GM21825 (cell line): ENCODE data around the gene CKB.

Source experiments
- ATAC-seq: cut with Tn5 transposase; IDR thresholded peaks from one replicate; pipeline ENCODE4 v1.9.1; 2021; ENCODE audit warnings: mild to moderate bottlenecking, moderate library complexity; ENCODE audit not compliant: unreplicated experiment

The CKB gene

GRCh38 chr14:103522649-103523574 is at the start of gene CKB:
TSS of gene CKB (minus strand) at chr14:103522830. CDS start at chr14:103522493, 337 bp downstream.
- no peak for ATAC-seq

DNA sequence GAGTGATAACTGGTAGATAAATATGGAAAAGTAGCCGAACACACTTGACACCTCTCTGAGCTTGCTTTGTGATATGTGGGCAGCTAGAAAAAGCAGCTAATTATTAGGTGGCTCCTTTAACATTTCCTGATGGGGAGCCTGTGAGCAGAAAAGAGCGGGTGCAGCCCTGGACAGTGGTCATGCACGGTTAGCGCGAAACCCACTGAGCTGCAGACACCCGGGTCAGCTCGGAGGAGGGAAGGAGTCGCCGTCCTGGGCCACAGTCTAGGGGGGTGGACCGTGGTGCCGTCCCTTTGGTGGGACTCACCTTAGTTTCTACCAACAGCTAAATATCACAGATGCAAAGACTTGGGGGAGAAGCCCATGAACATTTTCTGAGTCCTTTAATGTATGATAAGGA is 46.8 kb upstream of the CKB start:
- no peak for ATAC-seq

GRCh38 chr14:103568952-103569351 is 46.3 kb upstream of the CKB start:
- ATAC-seq, result no peak

DNA sequence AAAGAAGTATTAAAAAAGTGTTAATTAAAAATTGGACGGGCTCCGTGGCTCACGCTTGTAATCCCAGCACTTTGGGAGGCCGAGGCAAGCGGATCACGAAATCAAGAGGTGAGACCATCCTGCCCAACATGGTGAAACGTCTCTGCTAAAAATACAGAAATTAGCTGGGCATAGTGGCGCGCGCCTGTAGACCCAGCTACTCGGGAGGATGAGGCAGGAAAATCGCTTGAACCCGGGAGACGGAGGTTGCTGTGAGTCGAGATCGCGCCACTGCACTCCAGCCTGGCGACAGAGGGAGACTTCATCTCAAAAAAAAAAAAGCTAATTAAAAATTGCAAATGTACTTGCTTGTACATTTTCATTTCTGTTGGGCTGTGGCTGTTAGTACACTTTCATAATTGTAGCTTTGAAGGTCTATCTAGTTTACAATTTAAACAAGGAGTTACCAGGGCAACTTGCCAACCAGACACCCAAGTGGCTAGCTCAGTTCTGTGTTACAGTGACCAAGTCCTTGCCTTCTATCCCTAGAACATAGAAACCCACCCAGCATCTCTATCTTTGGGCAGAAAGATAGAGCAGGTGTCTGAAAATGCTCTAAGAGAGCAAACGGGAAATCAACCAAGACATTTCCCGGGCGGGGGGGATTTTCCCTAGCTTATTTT is 41.3 kb upstream of the CKB start:
- no peak for ATAC-seq

DNA sequence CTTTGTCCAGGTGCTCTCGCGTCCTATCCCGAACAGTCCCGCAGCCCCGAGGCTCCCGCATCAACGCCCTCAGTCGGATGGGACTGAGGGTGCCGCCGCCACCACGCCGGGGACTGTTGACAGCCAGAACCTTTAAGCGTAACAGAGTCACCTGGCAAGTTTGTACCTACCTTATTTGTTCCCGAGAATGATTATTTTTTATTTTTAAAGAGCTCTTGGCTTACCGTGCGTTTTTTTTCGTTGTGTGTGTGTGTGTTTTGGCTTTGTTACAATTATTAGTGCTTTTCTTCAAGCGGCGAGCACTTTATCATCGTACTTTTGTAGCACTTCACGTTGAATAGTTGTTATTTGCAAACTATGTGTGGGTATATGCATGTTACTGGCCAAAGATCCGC is 40.6 kb upstream of the CKB start:
- ATAC-seq, result no peak

DNA sequence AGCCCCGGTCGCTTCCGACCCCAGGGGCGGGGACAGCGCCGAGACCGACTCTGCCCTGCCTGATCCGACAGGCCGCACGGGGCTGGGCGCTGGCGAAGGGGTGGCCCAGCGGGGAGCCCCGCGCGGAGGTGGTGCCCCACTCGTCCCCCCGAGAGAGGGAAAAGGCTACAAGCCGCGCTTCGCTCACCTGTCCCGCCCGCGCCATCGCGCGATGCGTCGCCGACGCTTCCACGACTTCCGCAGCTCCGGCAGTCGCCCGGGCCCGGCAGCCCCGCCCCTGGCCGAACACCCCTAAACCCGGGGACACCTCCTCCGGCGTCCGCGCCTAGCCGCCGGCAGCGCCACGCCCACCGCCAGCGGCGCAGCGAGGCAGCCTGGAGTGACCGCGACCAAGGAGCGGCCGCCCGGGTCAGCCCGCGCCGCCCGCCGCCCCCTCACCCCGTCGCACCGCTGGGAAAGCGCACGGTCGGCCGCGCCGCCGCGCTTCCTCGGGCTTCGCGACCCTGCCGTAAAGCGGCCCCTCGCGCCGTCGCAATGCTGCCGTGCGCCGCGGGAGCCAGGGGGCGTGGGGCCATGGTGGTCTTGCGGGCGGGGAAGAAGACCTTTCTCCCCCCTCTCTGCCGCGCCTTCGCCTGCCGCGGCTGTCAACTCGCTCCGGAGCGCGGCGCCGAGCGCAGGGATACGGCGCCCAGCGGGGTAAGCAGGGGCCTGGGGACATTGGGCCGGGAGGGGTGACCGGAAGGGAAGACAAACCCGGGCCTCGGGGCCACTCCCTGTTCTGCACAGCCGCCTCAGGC is 40.0 kb upstream of the CKB start, which contains the start of the genes BAG5 and COA8:
Gene BAG5 (minus strand): TSS at position 229 of the 797 bp plus-strand sequence. CDS start 1,493 bp downstream, outside the sequence.
Gene COA8 (plus strand): TSS at position 532 of the 797 bp plus-strand sequence. CDS start 42 bp downstream, at position 574.
- peak; percentile 71 for ATAC-seq

GRCh38 chr14:103562179-103562428 is 39.5 kb upstream of the CKB start:
- ATAC-seq, result peak; percentile 26

DNA sequence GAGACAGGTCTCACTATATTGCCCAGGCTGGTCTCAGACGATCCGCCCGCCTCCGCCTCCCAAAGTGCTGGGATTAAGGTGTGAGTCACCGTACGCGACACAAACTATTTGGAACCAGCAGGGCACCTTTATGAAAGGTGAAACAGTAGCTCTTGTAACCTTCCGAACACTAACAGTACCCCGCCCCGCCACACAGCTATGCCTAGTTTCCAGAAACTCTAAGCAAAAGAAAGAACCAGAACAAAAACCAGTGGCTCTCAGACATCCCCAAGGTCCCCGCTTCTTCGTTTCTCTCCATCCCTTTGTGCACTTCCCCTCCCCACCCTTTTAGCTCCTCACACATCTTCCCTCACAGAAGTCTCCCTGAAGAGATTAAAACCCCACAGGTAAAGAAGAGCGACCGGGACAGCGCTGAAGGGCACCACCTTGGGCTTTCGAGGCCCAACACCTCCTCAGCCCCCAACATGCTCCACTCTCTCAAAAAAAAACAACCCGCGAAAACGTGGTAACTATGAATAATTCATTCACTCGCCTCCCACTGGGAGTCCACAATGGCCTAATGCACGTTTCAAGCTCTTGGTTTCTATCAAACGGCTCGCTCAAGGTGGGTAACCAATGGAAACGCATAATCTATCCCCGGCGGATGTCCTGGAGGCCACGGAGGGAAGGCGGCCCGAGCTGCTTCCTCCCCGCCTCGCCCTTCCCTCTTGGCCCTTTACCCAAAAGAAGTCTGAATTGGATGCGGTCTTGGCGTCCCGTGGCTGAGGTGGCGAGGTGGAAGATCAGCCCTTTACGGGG is 39.0 kb upstream of the CKB start:
- peak; percentile 28 for ATAC-seq

GRCh38 chr14:103560691-103561090 is 38.1 kb upstream of the CKB start:
- no peak for ATAC-seq

- ATAC-seq, result no peak
Observed at GRCh38 chr14:103559766-103560165, 37.1 kb upstream of the CKB start.

GRCh38 chr14:103558071-103558882 is 35.6 kb upstream of the CKB start:
- no peak for ATAC-seq

- no peak for ATAC-seq
Observed at GRCh38 chr14:103556946-103557758, 34.5 kb upstream of the CKB start.

DNA sequence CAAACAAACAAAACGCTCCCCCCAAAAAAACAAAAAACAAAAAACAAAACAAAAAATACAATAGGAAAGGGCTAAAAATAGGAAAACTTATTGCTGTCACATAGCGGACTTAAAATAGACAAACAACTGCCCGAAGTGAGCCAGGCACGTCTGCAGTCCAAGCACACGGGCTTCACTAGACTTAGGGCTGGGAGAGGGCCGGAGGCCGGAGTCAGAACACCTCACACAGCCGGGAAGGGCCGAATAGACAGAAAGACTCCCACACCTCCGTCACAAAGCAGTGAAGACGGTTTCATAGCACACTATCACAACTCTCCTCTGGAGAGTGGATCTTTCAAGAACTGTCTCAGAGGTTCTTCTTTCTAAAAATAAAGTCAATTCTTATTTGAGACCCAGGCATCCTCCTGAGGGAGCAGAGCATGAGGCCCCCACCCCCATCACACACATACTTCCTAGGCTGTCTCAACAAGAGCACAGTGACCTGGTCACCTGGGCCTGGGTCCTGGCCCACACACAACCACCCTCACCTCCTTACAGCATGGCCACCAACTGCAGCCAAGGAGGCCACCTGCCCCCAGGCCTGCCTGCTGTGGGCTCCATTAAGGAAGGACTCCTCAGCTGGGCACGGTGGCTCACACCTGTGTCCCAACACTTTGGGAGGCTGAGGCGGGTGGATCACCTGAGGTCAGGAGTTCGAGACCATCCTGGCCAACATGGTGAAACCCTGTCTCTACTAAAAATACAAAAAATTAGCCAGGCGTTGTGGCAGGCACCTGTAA is 33.1 kb upstream of the CKB start:
- no peak for ATAC-seq

DNA sequence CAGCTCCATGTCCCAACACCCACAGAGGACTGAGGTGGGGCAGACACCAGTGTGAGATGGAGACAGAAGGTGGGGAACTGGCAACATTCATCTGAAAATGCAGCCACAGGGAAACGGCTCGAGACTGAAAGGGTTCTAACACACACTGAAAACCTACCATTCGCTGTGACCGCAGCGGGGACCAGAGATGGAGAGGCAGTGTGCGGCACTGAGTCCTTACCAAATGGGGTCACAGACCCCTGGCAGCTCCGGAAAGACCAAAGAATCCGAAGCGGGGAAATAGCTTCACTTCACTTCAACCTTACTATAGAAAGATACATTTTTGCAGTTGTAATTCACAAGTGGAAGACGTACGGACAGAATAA is 30.2 kb upstream of the CKB start:
- ATAC-seq, result no peak

GRCh38 chr14:103552011-103552845 is 29.6 kb upstream of the CKB start:
- no peak for ATAC-seq

DNA sequence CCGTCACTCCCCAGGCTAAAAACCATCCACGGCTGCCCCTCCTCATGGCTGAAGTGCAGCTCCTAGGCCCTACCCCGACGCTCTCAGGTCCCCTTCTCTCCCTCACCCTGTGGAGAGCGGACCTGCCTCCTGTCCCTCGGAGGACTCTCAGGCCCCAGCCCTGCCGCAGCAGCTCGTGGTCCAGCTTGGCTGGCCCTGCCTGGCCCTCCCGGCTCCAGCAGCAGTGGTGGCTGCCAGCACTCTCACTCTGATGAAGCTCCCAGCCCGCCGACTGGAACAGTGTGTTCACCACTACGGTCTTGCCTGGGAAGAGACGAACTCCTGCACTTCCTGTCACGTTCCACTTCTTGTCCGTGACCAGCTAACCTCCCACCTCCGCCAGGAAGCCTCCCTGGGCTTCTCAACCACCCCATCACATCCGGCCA is 28.7 kb upstream of the CKB start:
- no peak for ATAC-seq
